Mesothelial cell of epicardium (in vitro differentiated cells): Measurements from ENCODE around the gene TESK1. TPM values are rescaled to one million over a fixed set of nuclear protein-coding genes. Genes with fewer than 3 reads are reported as not detected.
"Not testable (repeated sequence)": the region's sequence is repeated elsewhere in the genome, so short reads cannot be mapped to it uniquely, and the experiment has no call there.

ENCODE experiments used
- DNase-seq, 2 experiments: peaks; one replicate each; pipeline ENCODE4 v3.0.0; 2021; ENCODE audit warnings: low spot score in 2 of 2; ENCODE audit not compliant: unreplicated experiment in 2 of 2
- H3K27ac Mint-ChIP-seq: 2 replicates; pipeline ENCODE4 v1.8.0; 2021; ENCODE audit warnings: mixed read lengths
- H3K27me3 Mint-ChIP-seq: 2 replicates; pipeline ENCODE4 v1.8.0; 2021; ENCODE audit warnings: low read depth, mixed read lengths
- H3K36me3 Mint-ChIP-seq: 2 replicates; pipeline ENCODE4 v1.8.0; 2021; ENCODE audit warnings: mixed read lengths
- H3K4me1 Mint-ChIP-seq: 2 replicates; pipeline ENCODE4 v1.8.0; 2021; ENCODE audit warnings: mixed read lengths
- H3K4me3 Mint-ChIP-seq: 2 replicates; pipeline ENCODE4 v1.8.0; 2021; ENCODE audit warnings: mild to moderate bottlenecking, moderate library complexity, mixed read lengths
- H3K9me3 Mint-ChIP-seq: 2 replicates; pipeline ENCODE4 v1.8.0; 2021; ENCODE audit warnings: mixed read lengths
- CTCF ChIP-seq: fragments of 200-600 bp; sonication (generic); IDR thresholded peaks from one replicate; pipeline ENCODE4 v1.5.0; 2021; ENCODE audit warnings: antibody characterized with exemption; ENCODE audit not compliant: unreplicated experiment
- total RNA-seq: library from RNA; stranded (reverse); gene quantifications from 3 replicates; pipeline ENCODE4 v1.2.1, GENCODE V29; 2021

Gene TESK1
- total RNA-seq, 1 donor from 2014 or later: 49.0 TPM

- no peaks in the 10 kb centered on the region for H3K27me3 Mint-ChIP-seq
Observed at GRCh38 chr9:35574578-35575122, 30.4 kb upstream of the TESK1 start.

DNA sequence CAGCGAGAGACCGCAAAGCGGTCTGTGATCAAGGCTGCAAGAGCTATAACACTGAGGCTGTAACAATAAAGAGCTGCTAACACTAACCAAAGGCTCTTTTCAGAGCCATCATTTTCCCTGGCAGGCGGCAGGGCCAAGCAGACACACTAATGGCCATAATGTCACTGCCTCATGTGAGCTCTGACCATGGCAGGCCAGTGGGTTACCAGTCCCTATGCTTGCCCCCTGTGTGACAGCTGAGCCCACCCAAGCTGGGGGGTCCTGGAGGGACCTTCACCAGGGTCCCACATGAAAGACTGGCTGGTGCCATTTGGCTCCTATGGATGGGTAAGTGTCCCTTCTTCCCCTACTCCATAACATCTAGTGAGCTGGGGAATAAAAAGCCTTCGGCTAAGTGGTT is 29.6 kb upstream of the TESK1 start:
- Mint-ChIP-seq H3K36me3 (peaks cover 6% of the 10 kb centered on the region), H3K27me3 (no peaks in the 10 kb centered on the region), H3K4me3 (no peak overlapping the region), H3K4me1 (peaks cover 9% of the 10 kb centered on the region), H3K9me3 (peaks cover 11% of the 10 kb centered on the region), H3K27ac (no peak overlapping the region)
- no peak for TF ChIP-seq CTCF
- DNase-seq: no peak

More at GRCh38 chr9:35574578-35575122, 30.4 kb upstream of the TESK1 start:
- Mint-ChIP-seq H3K4me1 (peaks cover 9% of the 10 kb centered on the region), H3K36me3 (peaks cover 3% of the 10 kb centered on the region), H3K9me3 (peaks cover 5% of the 10 kb centered on the region), H3K4me3 (no peak overlapping the region), H3K27ac (no peak overlapping the region)
- TF ChIP-seq CTCF: no peak
- DNase-seq: no peak

DNA sequence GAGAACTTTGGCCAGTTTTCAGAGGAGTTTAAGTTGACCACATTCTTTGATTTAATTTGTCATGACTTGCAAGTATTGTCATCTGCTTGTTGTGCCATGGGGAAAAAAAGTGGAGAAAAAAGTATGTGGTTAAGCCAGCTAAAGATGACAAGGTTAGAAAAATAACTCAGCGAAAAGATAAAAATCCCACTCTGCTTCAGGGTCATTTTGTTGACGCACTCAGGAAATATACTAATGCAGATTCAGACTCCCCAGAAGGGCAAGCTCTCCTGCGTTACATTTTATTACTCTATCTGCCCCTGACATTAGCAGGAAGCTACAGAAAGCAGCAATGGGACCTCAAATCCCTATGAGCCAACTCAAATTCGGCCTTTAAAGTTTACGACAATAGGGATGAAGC is 27.6 kb upstream of the TESK1 start:
- peaks cover 9% of the 10 kb centered on the region for H3K36me3 Mint-ChIP-seq
- no peak overlapping the region for H3K27ac Mint-ChIP-seq
- H3K4me3 Mint-ChIP-seq: no peak overlapping the region
- H3K27me3 Mint-ChIP-seq: no peaks in the 10 kb centered on the region
- H3K9me3 Mint-ChIP-seq: peaks cover 19% of the 10 kb centered on the region
- peaks cover 9% of the 10 kb centered on the region for H3K4me1 Mint-ChIP-seq
- DNase-seq: no peak
- TF ChIP-seq CTCF: no peak

- H3K27me3 Mint-ChIP-seq: no peaks in the 10 kb centered on the region
- H3K36me3 Mint-ChIP-seq: peaks cover 9% of the 10 kb centered on the region
- peaks cover 9% of the 10 kb centered on the region for H3K4me1 Mint-ChIP-seq
- no peak for DNase-seq
- H3K27ac Mint-ChIP-seq: no peak overlapping the region
- H3K4me3 Mint-ChIP-seq: no peak overlapping the region
- H3K9me3 Mint-ChIP-seq: peaks cover 19% of the 10 kb centered on the region
- no peak for TF ChIP-seq CTCF
Observed at GRCh38 chr9:35579130-35579529, 25.9 kb upstream of the TESK1 start.

GRCh38 chr9:35579659-35580227 is 25.3 kb upstream of the TESK1 start:
- peaks cover 19% of the 10 kb centered on the region for H3K9me3 Mint-ChIP-seq

DNA sequence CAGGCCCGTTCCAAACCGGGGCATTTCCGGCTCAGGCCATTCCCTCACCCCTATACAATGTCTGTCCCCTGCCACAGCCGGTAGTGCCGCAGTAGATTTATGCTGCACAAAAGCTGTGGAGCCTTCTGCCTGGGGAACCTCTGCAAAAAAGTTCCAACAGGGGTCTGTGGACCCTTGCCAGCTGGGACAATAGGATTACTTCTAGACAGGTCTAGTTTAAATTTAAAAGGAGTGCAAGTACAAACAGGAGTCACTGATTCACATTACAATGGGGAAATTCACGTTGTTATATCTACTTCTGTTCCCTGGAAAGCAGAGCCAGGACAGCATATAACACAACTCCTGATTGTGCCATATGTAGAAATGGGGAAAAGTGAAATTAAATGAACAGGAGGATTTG is 21.5 kb upstream of the TESK1 start:
- H3K27me3 Mint-ChIP-seq, H3K27ac Mint-ChIP-seq: not testable (repeated sequence)

More at GRCh38 chr9:35579659-35580227, 25.3 kb upstream of the TESK1 start:
- H3K4me1 Mint-ChIP-seq, DNase-seq, H3K4me3 Mint-ChIP-seq, H3K36me3 Mint-ChIP-seq, H3K27ac Mint-ChIP-seq, H3K27me3 Mint-ChIP-seq: not testable (repeated sequence)

DNA sequence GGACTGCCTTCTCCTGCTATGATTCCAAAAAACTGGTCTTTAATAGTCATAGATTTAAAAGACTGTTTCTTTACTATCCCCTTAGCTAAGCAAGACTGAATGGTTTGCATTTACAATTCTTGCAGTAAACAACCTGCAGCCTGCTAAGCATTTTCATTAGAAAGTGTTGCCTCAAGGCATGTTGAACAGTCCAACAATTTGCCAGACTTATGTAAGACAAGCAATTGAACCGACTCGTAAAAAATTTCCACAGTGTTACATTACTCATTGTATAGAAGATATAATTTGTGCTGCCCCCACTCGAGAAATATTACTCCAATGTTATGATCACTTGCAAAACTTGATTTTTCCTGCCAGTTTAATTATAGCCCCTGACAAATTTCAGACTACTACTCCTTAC is 20.4 kb upstream of the TESK1 start:
- Mint-ChIP-seq H3K36me3 (peaks cover 16% of the 10 kb centered on the region), H3K9me3 (peaks cover 42% of the 10 kb centered on the region)
- not testable (repeated sequence) for H3K27me3 Mint-ChIP-seq, H3K27ac Mint-ChIP-seq, H3K4me3 Mint-ChIP-seq, DNase-seq, H3K4me1 Mint-ChIP-seq

More for the DNA sequence above, 21.5 kb upstream of the TESK1 start:
- not testable (repeated sequence) for H3K4me3 Mint-ChIP-seq, H3K4me1 Mint-ChIP-seq, DNase-seq
- Mint-ChIP-seq H3K36me3 (peaks cover 14% of the 10 kb centered on the region), H3K9me3 (peaks cover 43% of the 10 kb centered on the region)

GRCh38 chr9:35588506-35588905 is 16.6 kb upstream of the TESK1 start:
- Mint-ChIP-seq H3K36me3 (peaks cover 14% of the 10 kb centered on the region), H3K9me3 (peaks cover 40% of the 10 kb centered on the region)
- not testable (repeated sequence) for H3K4me3 Mint-ChIP-seq, H3K27ac Mint-ChIP-seq, H3K27me3 Mint-ChIP-seq, H3K4me1 Mint-ChIP-seq, DNase-seq
